G401 (cell line): ENCODE results near the gene PEX13. TPM values are rescaled to one million over a fixed set of nuclear protein-coding genes. Genes with fewer than 3 reads are reported as not detected.
"Not testable (repeated sequence)": the region's sequence is repeated elsewhere in the genome, so short reads cannot be mapped to it uniquely, and the experiment has no call there.

Source experiments
- DNase-seq: peaks from one replicate; pipeline ENCODE4 v3.0.0-alpha.2; 2015; ENCODE audit warnings: low spot score
- in situ Hi-C: cut with HindIII; loops from 2 replicates; pipeline ENCODE4 v1.10.0; 2016; ENCODE audit warnings: low sequenced_read_pairs, mixed read lengths
- total RNA-seq: library from RNA; depleted of rRNA; stranded (reverse); fragments of >200 nt; shearing (Covaris generic); gene quantifications from 2 replicates; pipeline ENCODE4 v1.2.3, GENCODE V29; 2014

The PEX13 gene
- total RNA-seq, 1 experiment from 2014 or later: 62.1 TPM

- DNase-seq: no peak
- in situ Hi-C loops: no loop called here
These were observed 11.8 kb upstream of the PEX13 start for GRCh38 chr2:61005736-61006135.

GRCh38 chr2:61006486-61007105, 10.9 kb upstream of the PEX13 start:
- in situ Hi-C loops: no loop called here
- no peak for DNase-seq

GRCh38 chr2:61009355-61009754, 8.2 kb upstream of the PEX13 start:
- no peak for DNase-seq
- in situ Hi-C loops: no loop called here

GRCh38 chr2:61011678-61012077, 5.8 kb upstream of the PEX13 start:
- no peak for DNase-seq
- in situ Hi-C loops: no loop called here

GRCh38 chr2:61012303-61012702, 5.2 kb upstream of the PEX13 start:
- in situ Hi-C loops, DNase-seq: not testable (repeated sequence)

- in situ Hi-C loops: no loop called here
- no peak for DNase-seq
These were observed 4.1 kb upstream of the PEX13 start for GRCh38 chr2:61013382-61013781.

GRCh38 chr2:61014763-61015162, 2.8 kb upstream of the PEX13 start:
- no peak for DNase-seq
- in situ Hi-C loops: no loop called here

GRCh38 chr2:61015976-61016375, 1.5 kb upstream of the PEX13 start:
- no peak for DNase-seq
- in situ Hi-C loops: no loop called here

GRCh38 chr2:61016392-61017002, 1.0 kb upstream of the PEX13 start:
- peak; percentile 3 for DNase-seq

GRCh38 chr2:61017003-61017555, 441 bp upstream of the PEX13 start:
- in situ Hi-C loops: no loop called here
- peak; percentile 87 for DNase-seq

More at GRCh38 chr2:61016392-61017002, 1.0 kb upstream of the PEX13 start:
- in situ Hi-C loops: no loop called here

- DNase-seq: no peak
- in situ Hi-C loops: no loop called here
These were observed 817 bp downstream of the PEX13 start for GRCh38 chr2:61018318-61018755.

GRCh38 chr2:61018798-61019197, 1.3 kb downstream of the PEX13 start:
- in situ Hi-C loops: no loop called here
- DNase-seq: no peak

GRCh38 chr2:61021228-61021660, 3.7 kb downstream of the PEX13 start:
- in situ Hi-C loops: no loop called here
- no peak for DNase-seq

- no peak for DNase-seq
- in situ Hi-C loops: no loop called here
These were observed 6.2 kb downstream of the PEX13 start for GRCh38 chr2:61023670-61024069.

GRCh38 chr2:61029533-61029932, 12.0 kb downstream of the PEX13 start:
- in situ Hi-C loops: no loop called here
- no peak for DNase-seq

GRCh38 chr2:61034592-61034991, 17.1 kb downstream of the PEX13 start:
- DNase-seq, in situ Hi-C loops: not testable (repeated sequence)

- DNase-seq, in situ Hi-C loops: not testable (repeated sequence)
These were observed 19.1 kb downstream of the PEX13 start for GRCh38 chr2:61036643-61037042.

- in situ Hi-C loops: no loop called here
- DNase-seq: no peak
These were observed 25.3 kb downstream of the PEX13 start for GRCh38 chr2:61042807-61043206.

- no peak for DNase-seq
- in situ Hi-C loops: no loop called here
These were observed 27.1 kb downstream of the PEX13 start for GRCh38 chr2:61044636-61045035.

- in situ Hi-C loops: no loop called here
- no peak for DNase-seq
These were observed 27.7 kb downstream of the PEX13 start for GRCh38 chr2:61045226-61045625.

GRCh38 chr2:61045999-61046398, 28.5 kb downstream of the PEX13 start:
- in situ Hi-C loops: no loop called here
- DNase-seq: no peak
